K562 (cell line): ENCODE results near the gene LTA. TPM values are rescaled to one million over a fixed set of nuclear protein-coding genes. Genes with fewer than 3 reads are reported as not detected.

Experiments
- COPS2 ChIP-seq: fragments of 450-650 bp; conservative IDR thresholded peaks from 2 replicates; pipeline ENCODE4 v1.6.1; 2016; ENCODE audit warnings: mild to moderate bottlenecking, moderate library complexity
- CREB1 ChIP-seq, 2 experiments: sonication (generic) in 1 of 2; formaldehyde crosslinking in 1 of 2; IDR thresholded peaks; 2 replicates each; pipeline versions ENCODE4 v1.6.1 to v1.8.0; 2012 to 2022; ENCODE audit warnings: inconsistent platforms in 1 of 2, mild to moderate bottlenecking in 1 of 2, missing genetic modification reagents in 1 of 2, moderate library complexity in 1 of 2
- GATAD2B ChIP-seq: fragments of 450-650 bp; IDR thresholded peaks from 2 replicates; pipeline ENCODE4 v1.6.1; 2017; ENCODE audit warnings: mild to moderate bottlenecking, borderline replicate concordance
- KHSRP ChIP-seq: fragments of 450-650 bp; IDR thresholded peaks from 2 replicates; pipeline ENCODE4 v1.6.1; 2017
- NFIC ChIP-seq: fragments of 450-650 bp; IDR thresholded peaks from 2 replicates; pipeline ENCODE4 v1.6.1; 2017; ENCODE audit warnings: mild to moderate bottlenecking, inconsistent platforms
- PHF20 ChIP-seq: fragments of 450-650 bp; IDR thresholded peaks from 2 replicates; pipeline ENCODE4 v1.6.1; 2018; ENCODE audit not compliant: partially characterized antibody
- ZFPM2 ChIP-seq: fragments of 250-450 bp; sonication (Bioruptor Pico); IDR thresholded peaks from 2 replicates; pipeline ENCODE4 v1.5.1; 2022; ENCODE audit warnings: mild to moderate bottlenecking
- ZNF764 ChIP-seq: fragments of 250-450 bp; sonication (Bioruptor Pico); IDR thresholded peaks from 2 replicates; pipeline ENCODE4 v1.4.0; 2020; ENCODE audit warnings: low read depth, mild to moderate bottlenecking, moderate library complexity
- polyA plus RNA-seq, 8 experiments: library from polyadenylated mRNA; depleted of rRNA in 4 of 8; stranded (reverse) in 5 of 8; unstranded in 3 of 8; fragments of >200 nt; fragmentation: Nextera tagmentation in 2 of 8; fragmentation: Illumina TruSeq in 1 of 8; extraction: Ambion mirVana in 2 of 8; extraction: Trizol in 1 of 8; gene quantifications; 2 replicates each; pipeline versions ENCODE4 v1.2.1 to v1.2.3, GENCODE V29; 2011 to 2014; ENCODE audit warnings: inconsistent platforms in 1 of 8, missing spikeins in 1 of 8
- total RNA-seq, 7 experiments: library from RNA; depleted of rRNA in 6 of 7; stranded (reverse); fragments of >200 nt in 6 of 7; fragmentation: Illumina TruSeq in 2 of 7; extraction: Trizol in 2 of 7; gene quantifications; 2 replicates each; pipeline versions ENCODE4 v1.2.1 to v1.2.3, GENCODE V29; 2011 to 2021; ENCODE audit warnings: low replicate concordance in 1 of 7
- TF ChIP-seq, protein P1 (sequence below): fragments of 450-650 bp; formaldehyde crosslinking; IDR thresholded peaks from 2 replicates; pipeline ENCODE4 v1.4.0; 2022; ENCODE audit warnings: missing genetic modification characterization
- TF ChIP-seq, protein P2 (sequence below): sonication (generic); formaldehyde crosslinking; IDR thresholded peaks from 2 replicates; pipeline ENCODE4 v1.5.0; 2020; ENCODE audit warnings: missing genetic modification reagents
- TF ChIP-seq, protein P3 (sequence below): fragments of 250-450 bp; sonication (Bioruptor Pico); IDR thresholded peaks from 2 replicates; pipeline ENCODE4 v1.4.0; 2020; ENCODE audit warnings: mild to moderate bottlenecking, moderate library complexity, borderline replicate concordance
- TF ChIP-seq, protein P4 (sequence below), 2 experiments: fragments of 150-350 bp in 1 of 2; IDR thresholded peaks; 2 replicates each; pipeline ENCODE4 v1.6.1; 2012 to 2016; ENCODE audit warnings: low read depth in 2 of 2, low read length in 2 of 2, mild to moderate bottlenecking in 1 of 2, moderate library complexity in 1 of 2
- TF ChIP-seq, protein P5 (sequence below): sonication (generic); formaldehyde crosslinking; IDR thresholded peaks from 2 replicates; pipeline ENCODE4 v1.8.1; 2023; ENCODE audit warnings: mild to moderate bottlenecking, missing genetic modification reagents

The LTA gene
- total and polyA plus RNA-seq, 9 of the 15 experiments (the other 6 are each of a cell fraction or from before 2014, with no cell fraction given), result 0.80 TPM; not detected in 8

DNA sequence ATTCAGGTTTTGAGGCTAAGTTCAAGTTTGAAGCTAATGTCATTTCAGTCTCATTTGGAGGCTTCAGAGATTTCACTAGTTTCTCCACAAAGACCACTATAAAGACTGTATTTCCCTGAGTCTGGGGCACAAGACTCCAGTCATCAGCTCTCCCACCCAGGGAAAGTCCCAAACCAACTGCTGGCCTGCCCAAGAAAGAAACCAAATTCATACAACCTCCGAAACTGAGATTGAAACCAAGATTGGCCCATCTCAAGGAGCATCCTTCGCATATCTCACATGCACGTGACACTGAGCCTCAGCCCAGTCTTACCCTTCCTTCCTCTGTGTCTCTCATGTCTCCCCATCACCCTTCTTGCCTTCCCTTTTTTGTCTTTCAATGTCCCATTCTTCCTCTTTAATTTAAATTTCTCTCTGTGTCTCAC lies 3.5 kb upstream of the LTA start (continued):
- no peak for TF ChIP-seq GATAD2B
- TF ChIP-seq, protein P1, sequence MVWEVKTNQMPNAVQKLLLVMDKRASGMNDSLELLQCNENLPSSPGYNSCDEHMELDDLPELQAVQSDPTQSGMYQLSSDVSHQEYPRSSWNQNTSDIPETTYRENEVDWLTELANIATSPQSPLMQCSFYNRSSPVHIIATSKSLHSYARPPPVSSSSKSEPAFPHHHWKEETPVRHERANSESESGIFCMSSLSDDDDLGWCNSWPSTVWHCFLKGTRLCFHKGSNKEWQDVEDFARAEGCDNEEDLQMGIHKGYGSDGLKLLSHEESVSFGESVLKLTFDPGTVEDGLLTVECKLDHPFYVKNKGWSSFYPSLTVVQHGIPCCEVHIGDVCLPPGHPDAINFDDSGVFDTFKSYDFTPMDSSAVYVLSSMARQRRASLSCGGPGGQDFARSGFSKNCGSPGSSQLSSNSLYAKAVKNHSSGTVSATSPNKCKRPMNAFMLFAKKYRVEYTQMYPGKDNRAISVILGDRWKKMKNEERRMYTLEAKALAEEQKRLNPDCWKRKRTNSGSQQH (CRISPR knock-in tag), result 0 out of 2 replicates have a peak, but pooled peaks have one; percentile 27
- no peak for TF ChIP-seq COPS2
- TF ChIP-seq, protein P2, sequence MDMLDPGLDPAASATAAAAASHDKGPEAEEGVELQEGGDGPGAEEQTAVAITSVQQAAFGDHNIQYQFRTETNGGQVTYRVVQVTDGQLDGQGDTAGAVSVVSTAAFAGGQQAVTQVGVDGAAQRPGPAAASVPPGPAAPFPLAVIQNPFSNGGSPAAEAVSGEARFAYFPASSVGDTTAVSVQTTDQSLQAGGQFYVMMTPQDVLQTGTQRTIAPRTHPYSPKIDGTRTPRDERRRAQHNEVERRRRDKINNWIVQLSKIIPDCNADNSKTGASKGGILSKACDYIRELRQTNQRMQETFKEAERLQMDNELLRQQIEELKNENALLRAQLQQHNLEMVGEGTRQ (CRISPR knock-in tag), result peak; percentile 18; the same call in 1 of the 2 replicates
- TF ChIP-seq, protein P3, sequence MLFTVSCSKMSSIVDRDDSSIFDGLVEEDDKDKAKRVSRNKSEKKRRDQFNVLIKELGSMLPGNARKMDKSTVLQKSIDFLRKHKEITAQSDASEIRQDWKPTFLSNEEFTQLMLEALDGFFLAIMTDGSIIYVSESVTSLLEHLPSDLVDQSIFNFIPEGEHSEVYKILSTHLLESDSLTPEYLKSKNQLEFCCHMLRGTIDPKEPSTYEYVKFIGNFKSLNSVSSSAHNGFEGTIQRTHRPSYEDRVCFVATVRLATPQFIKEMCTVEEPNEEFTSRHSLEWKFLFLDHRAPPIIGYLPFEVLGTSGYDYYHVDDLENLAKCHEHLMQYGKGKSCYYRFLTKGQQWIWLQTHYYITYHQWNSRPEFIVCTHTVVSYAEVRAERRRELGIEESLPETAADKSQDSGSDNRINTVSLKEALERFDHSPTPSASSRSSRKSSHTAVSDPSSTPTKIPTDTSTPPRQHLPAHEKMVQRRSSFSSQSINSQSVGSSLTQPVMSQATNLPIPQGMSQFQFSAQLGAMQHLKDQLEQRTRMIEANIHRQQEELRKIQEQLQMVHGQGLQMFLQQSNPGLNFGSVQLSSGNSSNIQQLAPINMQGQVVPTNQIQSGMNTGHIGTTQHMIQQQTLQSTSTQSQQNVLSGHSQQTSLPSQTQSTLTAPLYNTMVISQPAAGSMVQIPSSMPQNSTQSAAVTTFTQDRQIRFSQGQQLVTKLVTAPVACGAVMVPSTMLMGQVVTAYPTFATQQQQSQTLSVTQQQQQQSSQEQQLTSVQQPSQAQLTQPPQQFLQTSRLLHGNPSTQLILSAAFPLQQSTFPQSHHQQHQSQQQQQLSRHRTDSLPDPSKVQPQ (CRISPR knock-in tag), result no peak
- TF ChIP-seq ZNF764, result no peak
- TF ChIP-seq KHSRP, result no peak
- TF ChIP-seq, protein P4, sequence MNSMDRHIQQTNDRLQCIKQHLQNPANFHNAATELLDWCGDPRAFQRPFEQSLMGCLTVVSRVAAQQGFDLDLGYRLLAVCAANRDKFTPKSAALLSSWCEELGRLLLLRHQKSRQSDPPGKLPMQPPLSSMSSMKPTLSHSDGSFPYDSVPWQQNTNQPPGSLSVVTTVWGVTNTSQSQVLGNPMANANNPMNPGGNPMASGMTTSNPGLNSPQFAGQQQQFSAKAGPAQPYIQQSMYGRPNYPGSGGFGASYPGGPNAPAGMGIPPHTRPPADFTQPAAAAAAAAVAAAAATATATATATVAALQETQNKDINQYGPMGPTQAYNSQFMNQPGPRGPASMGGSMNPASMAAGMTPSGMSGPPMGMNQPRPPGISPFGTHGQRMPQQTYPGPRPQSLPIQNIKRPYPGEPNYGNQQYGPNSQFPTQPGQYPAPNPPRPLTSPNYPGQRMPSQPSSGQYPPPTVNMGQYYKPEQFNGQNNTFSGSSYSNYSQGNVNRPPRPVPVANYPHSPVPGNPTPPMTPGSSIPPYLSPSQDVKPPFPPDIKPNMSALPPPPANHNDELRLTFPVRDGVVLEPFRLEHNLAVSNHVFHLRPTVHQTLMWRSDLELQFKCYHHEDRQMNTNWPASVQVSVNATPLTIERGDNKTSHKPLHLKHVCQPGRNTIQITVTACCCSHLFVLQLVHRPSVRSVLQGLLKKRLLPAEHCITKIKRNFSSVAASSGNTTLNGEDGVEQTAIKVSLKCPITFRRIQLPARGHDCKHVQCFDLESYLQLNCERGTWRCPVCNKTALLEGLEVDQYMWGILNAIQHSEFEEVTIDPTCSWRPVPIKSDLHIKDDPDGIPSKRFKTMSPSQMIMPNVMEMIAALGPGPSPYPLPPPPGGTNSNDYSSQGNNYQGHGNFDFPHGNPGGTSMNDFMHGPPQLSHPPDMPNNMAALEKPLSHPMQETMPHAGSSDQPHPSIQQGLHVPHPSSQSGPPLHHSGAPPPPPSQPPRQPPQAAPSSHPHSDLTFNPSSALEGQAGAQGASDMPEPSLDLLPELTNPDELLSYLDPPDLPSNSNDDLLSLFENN (IDR thresholded peaks at IDR 0.05; ENCODE audit: low read depth in 2 of 2, low read length in 2 of 2), result no peak
- TF ChIP-seq, protein P5, sequence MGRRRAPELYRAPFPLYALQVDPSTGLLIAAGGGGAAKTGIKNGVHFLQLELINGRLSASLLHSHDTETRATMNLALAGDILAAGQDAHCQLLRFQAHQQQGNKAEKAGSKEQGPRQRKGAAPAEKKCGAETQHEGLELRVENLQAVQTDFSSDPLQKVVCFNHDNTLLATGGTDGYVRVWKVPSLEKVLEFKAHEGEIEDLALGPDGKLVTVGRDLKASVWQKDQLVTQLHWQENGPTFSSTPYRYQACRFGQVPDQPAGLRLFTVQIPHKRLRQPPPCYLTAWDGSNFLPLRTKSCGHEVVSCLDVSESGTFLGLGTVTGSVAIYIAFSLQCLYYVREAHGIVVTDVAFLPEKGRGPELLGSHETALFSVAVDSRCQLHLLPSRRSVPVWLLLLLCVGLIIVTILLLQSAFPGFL (CRISPR knock-in tag), result no peak
- TF ChIP-seq PHF20, result no peak
- TF ChIP-seq ZFPM2, result no peak
- TF ChIP-seq NFIC, result no peak
- no peak for TF ChIP-seq CREB1 (IDR thresholded peaks at IDR 0.05)
- 0 out of 2 replicates have a peak, but pooled peaks have one; percentile 17 for TF ChIP-seq CREB1 (CRISPR knock-in tag; IDR thresholded peaks at IDR 0.05)
